NCI-H1930 (cell line): ENCODE data around the gene ZCCHC7.
"Not testable (repeated sequence)": the region's sequence is repeated elsewhere in the genome, so short reads cannot be mapped to it uniquely, and the experiment has no call there.

Experiments used
- DNase-seq, 2 experiments: peaks; one replicate each; lab custom pipeline; 2025; lab: John Stamatoyannopoulos, UW

ZCCHC7 gene

GRCh38 chr9:37293664-37294524 lies 173.5 kb downstream of the ZCCHC7 start:
- peak; percentile 25 to 74 for DNase-seq

GRCh38 chr9:37295178-37295577 lies 174.8 kb downstream of the ZCCHC7 start:
- no peak for DNase-seq

GRCh38 chr9:37295796-37296195 lies 175.4 kb downstream of the ZCCHC7 start:
- no peak for DNase-seq

GRCh38 chr9:37297592-37297991 lies 177.2 kb downstream of the ZCCHC7 start:
- no peak for DNase-seq

GRCh38 chr9:37300620-37301019 lies 180.2 kb downstream of the ZCCHC7 start:
- DNase-seq, result no peak

GRCh38 chr9:37301042-37301853 lies 180.9 kb downstream of the ZCCHC7 start:
- no peak for DNase-seq

- no peak for DNase-seq
Measured at GRCh38 chr9:37301854-37302172, 181.4 kb downstream of the ZCCHC7 start.

GRCh38 chr9:37302277-37302676 lies 181.9 kb downstream of the ZCCHC7 start:
- DNase-seq, result no peak

GRCh38 chr9:37303272-37303671 lies 182.9 kb downstream of the ZCCHC7 start:
- not testable (repeated sequence) for DNase-seq

- DNase-seq, result no peak
Measured at GRCh38 chr9:37309136-37309535, 188.8 kb downstream of the ZCCHC7 start.

GRCh38 chr9:37311938-37312708 lies 191.7 kb downstream of the ZCCHC7 start:
- DNase-seq, result no peak

- DNase-seq, result no peak
Measured at GRCh38 chr9:37324261-37324683, 203.9 kb downstream of the ZCCHC7 start.

- DNase-seq, result peak in 1 of 2 experiments; percentile 26
Measured at GRCh38 chr9:37324691-37325490, 204.5 kb downstream of the ZCCHC7 start.

GRCh38 chr9:37325778-37326177 lies 205.4 kb downstream of the ZCCHC7 start:
- DNase-seq, result peak in 1 of 2 experiments; percentile 26

GRCh38 chr9:37327553-37327952 lies 207.2 kb downstream of the ZCCHC7 start:
- DNase-seq, result no peak

- DNase-seq, result no peak
Measured at GRCh38 chr9:37328556-37329227, 208.3 kb downstream of the ZCCHC7 start.

GRCh38 chr9:37329576-37329975 lies 209.2 kb downstream of the ZCCHC7 start:
- peak; percentile 30 to 45 for DNase-seq

GRCh38 chr9:37331871-37332270 lies 211.5 kb downstream of the ZCCHC7 start:
- DNase-seq, result no peak

GRCh38 chr9:37332578-37332977 lies 212.2 kb downstream of the ZCCHC7 start:
- DNase-seq, result no peak

- no peak for DNase-seq
Measured at GRCh38 chr9:37333288-37333687, 212.9 kb downstream of the ZCCHC7 start.

- no peak for DNase-seq
Measured at GRCh38 chr9:37335238-37335637, 214.9 kb downstream of the ZCCHC7 start.
